H9 (cell line): ENCODE measurements around the gene COL11A1. TPM values are rescaled to one million over a fixed set of nuclear protein-coding genes. Genes with fewer than 3 reads are reported as not detected.

Experiments
- DNase-seq: peaks from one replicate; pipeline ENCODE4 v3.0.0-alpha.2; 2017
- H2AFZ ChIP-seq: one replicate; pipeline ENCODE4 v1.6.1; 2013; ENCODE audit warnings: mild to moderate bottlenecking, low read length, control low read depth, moderate library complexity
- H2AK5ac ChIP-seq: 2 replicates; pipeline ENCODE4 v1.6.1; 2013; ENCODE audit warnings: low read length, control low read depth, mixed read lengths; ENCODE audit not compliant: insufficient read length
- H2BK120ac ChIP-seq: one replicate; pipeline ENCODE4 v1.6.1; 2013; ENCODE audit warnings: low read depth, mild to moderate bottlenecking, low read length, control low read depth, inconsistent platforms; ENCODE audit not compliant: poor library complexity, severe bottlenecking
- H2BK12ac ChIP-seq: 2 replicates; pipeline ENCODE4 v1.6.1; 2013; ENCODE audit warnings: low read length, control low read depth, mixed read lengths, low read depth; ENCODE audit not compliant: insufficient read length
- H2BK15ac ChIP-seq: 2 replicates; pipeline ENCODE4 v1.6.1; 2013; ENCODE audit warnings: low read depth, low read length, control low read depth
- H2BK20ac ChIP-seq: one replicate; pipeline ENCODE4 v1.6.1; 2013; ENCODE audit warnings: low read depth, mild to moderate bottlenecking, low read length, control low read depth, inconsistent platforms; ENCODE audit not compliant: poor library complexity, severe bottlenecking
- H2BK5ac ChIP-seq: 2 replicates; pipeline ENCODE4 v1.6.1; 2013; ENCODE audit warnings: low read length, control low read depth, mixed read lengths; ENCODE audit not compliant: insufficient read length
- H3K14ac ChIP-seq: 2 replicates; pipeline ENCODE4 v1.6.1; 2013; ENCODE audit warnings: low read length, control low read depth; ENCODE audit not compliant: insufficient read depth
- H3K18ac ChIP-seq: 2 replicates; pipeline ENCODE4 v1.6.1; 2013; ENCODE audit warnings: low read depth, mild to moderate bottlenecking, mixed read lengths, low read length, control low read depth; ENCODE audit not compliant: insufficient read length
- H3K23ac ChIP-seq: 2 replicates; pipeline ENCODE4 v1.6.1; 2013; ENCODE audit warnings: low read length, control low read depth, mixed read lengths, low read depth; ENCODE audit not compliant: insufficient read length
- H3K23me2 ChIP-seq: 2 replicates; pipeline ENCODE4 v1.6.1; 2013; ENCODE audit warnings: low read depth, mild to moderate bottlenecking, mixed read lengths, low read length, control low read depth; ENCODE audit not compliant: insufficient read length, poor library complexity, severe bottlenecking
- H3K27ac ChIP-seq: 2 replicates; pipeline ENCODE4 v1.5.1; 2013; ENCODE audit warnings: low read length, control low read depth, mixed read lengths, low read depth; ENCODE audit not compliant: insufficient read length
- H3K27me3 ChIP-seq: 2 replicates; pipeline ENCODE4 v1.6.1; 2013; ENCODE audit warnings: low read length, control low read depth, inconsistent platforms; ENCODE audit not compliant: insufficient read depth
- H3K4ac ChIP-seq: 2 replicates; pipeline ENCODE4 v1.6.1; 2013; ENCODE audit warnings: low read depth, mild to moderate bottlenecking, control low read depth, inconsistent platforms, low read length, moderate library complexity
- H3K4me1 ChIP-seq: 2 replicates; pipeline ENCODE4 v1.6.1; 2013; ENCODE audit warnings: low read length, control low read depth, inconsistent platforms; ENCODE audit not compliant: insufficient read depth
- H3K4me2 ChIP-seq: 2 replicates; pipeline ENCODE4 v1.6.1; 2013; ENCODE audit warnings: low read length, control low read depth, mixed read lengths; ENCODE audit not compliant: insufficient read length, insufficient read depth
- H3K56ac ChIP-seq: 2 replicates; pipeline ENCODE4 v1.6.1; 2013; ENCODE audit warnings: low read depth, mild to moderate bottlenecking, mixed read lengths, low read length, control low read depth; ENCODE audit not compliant: insufficient read length
- H3K79me1 ChIP-seq: 2 replicates; pipeline ENCODE4 v1.6.1; 2013; ENCODE audit warnings: low read depth, mild to moderate bottlenecking, moderate library complexity, low read length, control low read depth, inconsistent platforms; ENCODE audit not compliant: insufficient read depth, poor library complexity, severe bottlenecking
- H3K79me2 ChIP-seq: 2 replicates; pipeline ENCODE4 v1.6.1; 2013; ENCODE audit warnings: low read length, control low read depth, inconsistent platforms; ENCODE audit not compliant: insufficient read depth
- H3K9ac ChIP-seq: 2 replicates; pipeline ENCODE4 v1.6.1; 2013; ENCODE audit warnings: low read length, control low read depth, mixed read lengths; ENCODE audit not compliant: insufficient read length; ENCODE audit errors: extremely low read depth
- H3K9me3 ChIP-seq: one replicate; pipeline ENCODE4 v1.6.1; 2013; ENCODE audit warnings: low read depth, low read length, inconsistent platforms; ENCODE audit not compliant: control insufficient read depth
- H3T11ph ChIP-seq: one replicate; pipeline ENCODE4 v1.6.1; 2013; ENCODE audit warnings: mild to moderate bottlenecking, low read length, control low read depth, inconsistent platforms
- H4K20me1 ChIP-seq: one replicate; pipeline ENCODE4 v1.6.1; 2013; ENCODE audit not compliant: control insufficient read depth, insufficient read length, insufficient read depth
- H4K5ac ChIP-seq: 2 replicates; pipeline ENCODE4 v1.6.1; 2013; ENCODE audit warnings: low read depth, mild to moderate bottlenecking, mixed read lengths, low read length, control low read depth; ENCODE audit not compliant: insufficient read length
- H4K8ac ChIP-seq: replicated peaks from 2 replicates; pipeline ENCODE4 v1.6.1; 2013; ENCODE audit warnings: low read length, control low read depth, mixed read lengths, low read depth; ENCODE audit not compliant: insufficient read length
- H4K91ac ChIP-seq: 2 replicates; pipeline ENCODE4 v1.6.1; 2013; ENCODE audit warnings: low read depth, mild to moderate bottlenecking, moderate library complexity, mixed read lengths, low read length, control low read depth; ENCODE audit not compliant: insufficient read length
- H3K27ac Mint-ChIP-seq, 3 experiments: 2 replicates in 2 of 3; 3 replicates in 1 of 3; pipeline ENCODE4 v1.8.0; 2020 to 2021; ENCODE audit warnings: mixed read lengths in 3 of 3, mild to moderate bottlenecking in 1 of 3, moderate library complexity in 1 of 3
- H3K27me3 Mint-ChIP-seq: 2 replicates; pipeline ENCODE4 v1.8.0; 2021; ENCODE audit warnings: low read depth, mild to moderate bottlenecking, moderate library complexity, mixed read lengths
- H3K36me3 Mint-ChIP-seq, 3 experiments: 2 replicates in 2 of 3; 3 replicates in 1 of 3; pipeline ENCODE4 v1.8.0; 2020 to 2021; ENCODE audit warnings: low read depth in 3 of 3, mixed read lengths in 3 of 3; ENCODE audit not compliant: insufficient read depth in 1 of 3
- H3K4me1 Mint-ChIP-seq, 2 experiments: 2 replicates each; pipeline ENCODE4 v1.8.0; 2020; ENCODE audit warnings: mixed read lengths in 2 of 2
- H3K4me3 Mint-ChIP-seq, 2 experiments: 2 replicates in 1 of 2; 3 replicates in 1 of 2; pipeline ENCODE4 v1.8.0; 2020 to 2021; ENCODE audit warnings: mild to moderate bottlenecking in 2 of 2, mixed read lengths in 2 of 2, moderate library complexity in 1 of 2
- H3K9me3 Mint-ChIP-seq, 2 experiments: 2 replicates in 1 of 2; 3 replicates in 1 of 2; pipeline ENCODE4 v1.8.0; 2020; ENCODE audit warnings: mild to moderate bottlenecking in 2 of 2, mixed read lengths in 2 of 2, moderate library complexity in 1 of 2
- CTCF ChIP-seq: fragments of 200-600 bp; sonication (generic); conservative IDR thresholded peaks from 3 replicates; pipeline ENCODE4 v1.8.0; 2021; ENCODE audit warnings: antibody characterized with exemption, mild to moderate bottlenecking
- WGBS: extraction: QIAGEN DNeasy Blood & Tissue Kit; methylation state at CpG from one replicate; pipeline ENCODE4 v1.1.7; 2013; ENCODE audit warnings: missing lambda C conversion rate, low lambda C conversion rate, mixed read lengths; ENCODE audit not compliant: insufficient read length; ENCODE audit errors: extremely low coverage; 5-methylcytosine and 5-hydroxymethylcytosine counted together
- total RNA-seq: library from RNA; stranded (reverse); gene quantifications from 2 replicates; pipeline ENCODE4 v1.2.1, GENCODE V29; 2021

Gene COL11A1
- total RNA-seq, 1 experiment from 2014 or later = 7.5 TPM

GRCh38 chr1:102937401-102937800, 170.9 kb downstream of the COL11A1 start:
- H3K27ac Mint-ChIP-seq = peak overlapping the region in 2 of 3 experiments; percentile 30 to 74; a peak in 2 of 7 replicates
- Histone ChIP-seq H4K5ac (no peak overlapping the region), H3T11ph (no peak overlapping the region), H3K27me3 (no peaks in the 10 kb centered on the region), H4K91ac (no peak overlapping the region), H4K20me1 (no peaks in the 10 kb centered on the region), H3K9ac (no peak overlapping the region), H3K56ac (no peak overlapping the region), H3K4ac (no peak overlapping the region), H3K4me1 (peaks cover 3% of the 10 kb centered on the region; the same call in 1 of the 2 replicates), H3K23me2 (no peaks in the 10 kb centered on the region), H3K14ac (no peak overlapping the region), H3K18ac (no peak overlapping the region), H2BK20ac (no peak overlapping the region), H3K23ac (no peak overlapping the region), H2BK120ac (no peak overlapping the region), H3K79me2 (no peaks in the 10 kb centered on the region), H4K8ac (no peak overlapping the region), H3K9me3 (no peaks in the 10 kb centered on the region), H2BK15ac (no peak overlapping the region), H3K27ac (no peak overlapping the region), H2AK5ac (no peak overlapping the region), H3K79me1 (no peaks in the 10 kb centered on the region), H2BK5ac (no peak overlapping the region), H2BK12ac (no peak overlapping the region), H2AFZ (no peak overlapping the region), H3K4me2 (no peak overlapping the region)
- peaks cover 10 to 11% (median 10%) of the 10 kb centered on the region in 3 experiments; a peak in 6 of 7 replicates for H3K36me3 Mint-ChIP-seq
- H3K27me3 Mint-ChIP-seq = no peaks in the 10 kb centered on the region
- DNase-seq = no peak
- no peak overlapping the region; a peak in 1 of 5 replicates for H3K4me3 Mint-ChIP-seq
- WGBS = no CpG with 5 or more reads among the region's 3 CpGs
- H3K4me1 Mint-ChIP-seq = peaks cover 16 to 19% of the 10 kb centered on the region in 2 experiments
- TF ChIP-seq CTCF = no peak
- no peaks in the 10 kb centered on the region; a peak in 1 of 5 replicates for H3K9me3 Mint-ChIP-seq
